Endometrial microvascular endothelial cells (primary cell): ENCODE measurements around the gene EPB41L2. TPM values are rescaled to one million over a fixed set of nuclear protein-coding genes. Genes with fewer than 3 reads are reported as not detected.
"Not testable (repeated sequence)": the region's sequence is repeated elsewhere in the genome, so short reads cannot be mapped to it uniquely, and the experiment has no call there.

Source experiments
- in situ Hi-C: cut with HindIII; loops from 2 replicates; pipeline ENCODE4 v1.10.0; 2017; ENCODE audit warnings: low sequenced_read_pairs, low pct_unique_long_range_greater_than_20kb; ENCODE audit errors: inconsistent ontology term
- total RNA-seq: library from RNA; depleted of rRNA; stranded (reverse); fragments of >200 nt; gene quantifications from one replicate; pipeline ENCODE4 v1.2.3, GENCODE V29; 2015; ENCODE audit errors: inconsistent ontology term

EPB41L2 gene
- total RNA-seq, 1 donor from 2014 or later, result 50.5 TPM

DNA sequence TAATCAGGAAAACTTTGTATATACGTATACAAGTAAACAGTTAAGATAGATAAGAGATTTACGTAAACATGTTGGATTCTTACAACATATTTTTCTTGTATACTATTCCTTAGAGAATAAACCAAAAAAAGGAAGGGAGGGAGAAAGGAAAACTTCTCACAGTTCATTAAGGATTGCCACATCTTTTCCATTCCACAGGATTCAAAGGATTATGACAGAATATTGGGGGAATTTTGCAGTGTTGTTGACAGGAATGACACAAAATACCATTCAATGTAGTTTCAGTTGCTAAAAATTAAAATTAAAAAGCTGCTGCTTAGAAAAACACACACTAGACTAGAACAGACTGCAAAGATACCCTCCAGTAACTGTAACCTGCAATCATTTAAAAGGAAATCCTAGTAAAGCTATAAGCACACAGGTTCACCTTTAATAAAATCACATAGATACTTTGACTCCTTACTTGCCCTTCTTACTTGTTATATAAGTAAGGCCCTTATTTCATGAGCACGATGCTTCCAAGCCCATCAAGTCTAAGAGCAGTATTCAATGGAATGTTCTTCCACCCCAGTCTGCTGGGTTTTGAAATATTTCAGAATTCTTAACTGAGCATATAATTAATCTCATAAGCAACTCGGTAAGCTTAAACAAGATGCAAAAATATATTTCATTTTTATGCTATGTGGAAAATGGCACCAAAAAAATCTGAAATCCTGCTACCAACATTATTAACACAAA lies 128.0 kb downstream of the EPB41L2 start:
- in situ Hi-C loops, result no loop called here

DNA sequence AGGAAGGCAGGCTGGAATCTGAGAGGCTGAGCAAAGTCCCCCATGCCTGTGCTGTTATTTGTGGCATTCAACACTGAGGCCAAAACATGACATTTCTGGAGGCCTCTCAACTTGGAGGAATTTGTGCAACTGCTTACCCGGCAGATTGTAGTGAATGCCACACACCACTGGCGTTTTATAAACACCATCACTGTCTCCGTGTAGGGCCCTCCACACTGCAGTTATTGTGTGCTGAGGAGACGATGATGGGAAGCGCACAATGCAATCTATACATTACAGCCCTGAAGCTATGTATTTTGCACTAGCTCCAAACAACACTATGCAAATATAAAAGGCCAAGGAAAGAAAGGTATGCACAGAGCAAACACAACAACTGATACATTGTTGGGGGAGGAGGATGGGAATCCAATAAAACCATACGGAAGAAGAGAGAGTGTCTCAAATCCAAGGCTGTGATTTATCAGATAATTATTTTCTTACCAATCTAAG lies 129.3 kb downstream of the EPB41L2 start:
- in situ Hi-C loops, result no loop called here

DNA sequence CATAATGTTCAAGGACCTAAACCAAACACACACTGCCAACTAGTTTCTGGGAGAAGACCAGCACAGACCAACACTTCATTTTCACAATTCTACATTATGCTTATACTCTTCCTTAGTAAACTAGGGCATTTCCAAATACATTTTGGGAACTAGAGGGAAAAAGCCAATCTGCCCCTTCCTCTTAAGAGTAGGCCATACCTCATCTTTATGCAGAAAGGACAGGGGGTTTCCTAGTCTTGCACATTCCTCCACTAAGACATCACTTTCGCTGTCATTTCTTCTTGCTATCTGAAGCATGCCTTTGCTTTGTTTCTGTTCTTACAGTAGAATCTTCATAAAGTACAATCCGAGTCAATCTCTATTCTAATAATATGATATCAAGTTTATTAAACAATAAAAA lies 130.1 kb downstream of the EPB41L2 start:
- in situ Hi-C loops, result no loop called here

DNA sequence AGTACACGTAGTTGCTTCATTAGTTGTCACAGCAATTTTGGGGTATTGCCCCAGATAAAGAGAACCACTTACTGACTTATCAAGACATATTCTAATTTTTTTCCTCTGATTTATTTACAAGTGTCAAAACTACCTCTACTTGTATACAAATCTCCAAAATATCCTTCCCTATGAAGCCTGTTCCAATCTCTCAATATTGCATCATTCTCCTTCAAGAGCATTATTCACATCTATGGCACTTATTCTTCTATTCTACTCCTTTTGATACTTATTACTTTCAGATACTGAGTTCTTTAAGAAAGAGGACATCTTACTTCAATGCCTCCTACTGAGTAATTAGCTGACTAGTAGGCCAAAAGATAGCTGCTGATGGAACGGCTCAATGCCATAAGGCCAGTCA lies 130.6 kb downstream of the EPB41L2 start:
- in situ Hi-C loops, result no loop called here

DNA sequence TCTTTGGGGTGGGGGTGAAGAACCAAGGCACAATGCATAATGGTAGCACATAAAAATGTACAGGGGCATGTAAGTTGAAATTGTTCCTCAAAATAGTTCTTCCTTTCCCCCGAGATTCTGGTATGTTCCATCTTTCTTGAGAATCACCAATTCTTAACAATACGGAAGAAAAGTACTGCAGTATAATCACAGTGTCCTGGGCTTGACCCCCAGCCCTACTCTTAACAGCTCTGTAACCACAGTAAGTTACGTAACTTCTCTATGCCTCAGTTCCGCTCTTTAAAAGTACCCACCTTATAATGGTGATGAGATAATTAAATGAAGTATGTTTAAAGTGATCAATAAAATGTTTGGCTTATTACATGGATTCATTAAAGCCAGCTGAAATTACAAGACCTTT lies 131.4 kb downstream of the EPB41L2 start:
- in situ Hi-C loops, result no loop called here

DNA sequence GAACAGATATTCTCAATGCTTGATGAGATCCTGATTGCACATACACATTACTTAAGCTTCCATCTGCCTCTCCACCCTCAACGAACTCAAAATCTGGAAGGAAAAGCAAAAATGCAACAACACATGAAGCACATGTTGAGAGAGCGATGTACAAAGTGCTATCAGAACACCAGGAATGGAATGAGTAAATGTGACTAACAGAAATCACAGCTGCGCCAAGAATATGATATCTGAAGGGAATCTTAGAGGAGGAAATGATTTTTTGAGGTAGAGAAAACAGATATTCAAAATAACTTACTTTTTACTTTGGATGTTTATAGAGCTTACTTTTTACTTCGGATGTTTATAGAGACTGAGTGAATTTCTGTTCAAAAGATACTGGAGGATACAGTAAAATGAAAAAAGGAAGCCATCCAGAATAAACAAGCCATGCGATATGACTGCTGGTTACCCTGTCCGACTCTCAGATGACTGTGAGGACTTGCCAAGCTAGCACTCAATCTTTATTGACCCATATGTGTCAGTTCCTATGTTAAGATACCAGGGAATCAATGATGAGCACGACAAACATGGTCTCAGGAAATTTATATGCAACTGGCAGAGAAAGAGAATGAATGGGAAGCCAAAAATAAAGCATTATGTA lies 133.9 kb downstream of the EPB41L2 start:
- in situ Hi-C loops, result no loop called here

DNA sequence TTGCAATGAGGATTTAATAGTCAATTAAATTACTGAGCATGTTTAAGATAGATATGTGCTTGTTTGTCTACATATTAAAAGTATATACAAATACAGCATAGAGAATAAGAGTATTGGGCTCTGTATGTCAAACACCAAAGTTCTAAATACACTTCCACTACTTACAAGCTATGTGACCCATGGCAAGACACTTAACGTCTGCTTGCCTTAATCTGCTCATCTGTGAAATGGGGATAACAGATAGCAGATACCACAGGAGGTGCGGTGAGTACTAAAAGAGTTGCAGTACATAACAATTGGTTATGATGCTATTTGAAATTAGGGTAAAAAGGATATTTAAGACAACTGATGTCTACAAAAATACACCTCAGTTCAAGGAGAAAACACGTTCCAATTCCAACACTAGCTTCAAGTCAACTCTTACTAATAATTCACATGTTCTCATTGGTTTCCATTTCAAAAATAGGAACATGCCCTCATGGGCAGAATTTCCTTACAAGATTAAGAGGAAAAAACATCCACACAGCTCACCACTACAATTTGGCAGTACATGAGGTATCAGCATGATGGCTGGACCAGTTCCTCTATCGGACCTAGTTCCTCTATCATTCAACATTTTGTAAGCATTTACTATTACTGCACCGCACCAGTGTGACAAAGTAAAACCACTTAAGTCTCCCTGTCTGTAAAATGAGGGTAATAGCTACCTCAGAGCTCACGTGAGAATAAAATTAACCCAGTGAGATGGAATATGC lies 134.7 kb downstream of the EPB41L2 start:
- in situ Hi-C loops, result no loop called here

DNA sequence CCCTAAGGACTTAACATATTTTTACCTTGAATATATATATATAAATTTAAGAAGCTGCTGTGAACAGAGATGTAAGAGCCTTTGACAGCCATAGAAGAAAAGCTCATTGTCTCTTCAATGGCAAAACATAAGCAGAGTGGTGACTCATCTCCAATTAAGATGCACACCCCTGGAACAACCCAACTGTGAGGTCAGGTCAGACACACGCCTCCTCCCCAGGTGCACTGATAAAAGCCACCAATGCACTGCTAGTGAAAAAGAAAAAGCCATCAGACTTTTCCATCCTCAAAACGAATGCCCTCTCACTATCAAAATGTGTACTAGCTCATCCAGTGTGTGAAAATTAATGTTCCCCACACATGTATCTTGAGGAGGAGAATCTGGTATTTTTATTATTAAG lies 135.7 kb downstream of the EPB41L2 start:
- in situ Hi-C loops, result no loop called here

DNA sequence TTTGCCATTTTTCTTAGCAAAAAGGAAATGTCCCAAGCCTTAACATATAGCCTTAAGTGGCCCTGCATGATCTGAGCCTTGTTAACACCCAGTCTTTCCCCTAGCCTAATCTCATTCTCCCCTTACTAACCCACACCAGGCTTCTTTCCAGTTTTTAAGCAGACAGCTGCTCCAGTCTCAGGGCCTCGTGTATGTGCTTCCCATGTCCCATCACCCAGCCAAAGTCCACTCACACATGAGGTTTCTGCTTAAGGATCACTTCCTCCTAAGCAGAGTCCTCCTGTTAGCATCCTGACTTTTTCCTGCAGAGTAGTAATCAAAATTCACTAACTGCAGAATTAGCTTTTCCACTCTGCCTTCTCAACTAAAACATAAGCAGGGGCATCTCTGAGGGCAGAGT lies 139.7 kb downstream of the EPB41L2 start:
- in situ Hi-C loops, result no loop called here

DNA sequence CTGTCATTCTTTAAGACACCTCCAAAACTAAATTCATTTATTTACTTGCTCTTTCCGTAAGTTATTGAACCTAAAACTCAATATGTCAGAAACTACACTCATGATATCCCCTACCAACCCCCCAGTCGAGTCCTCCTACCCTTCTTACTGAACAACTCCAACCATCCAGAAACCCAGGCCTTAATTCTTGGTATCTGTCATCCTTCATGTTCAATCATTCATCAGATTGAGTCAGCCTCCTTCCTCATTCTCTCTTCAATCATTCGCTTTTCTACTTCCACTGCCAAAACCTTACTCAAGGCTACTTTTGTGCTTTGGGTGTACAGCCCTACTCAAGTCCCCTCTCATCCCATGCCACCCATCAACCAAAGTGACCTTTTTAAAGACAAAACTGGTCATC lies 140.1 kb downstream of the EPB41L2 start:
- in situ Hi-C loops, result no loop called here

DNA sequence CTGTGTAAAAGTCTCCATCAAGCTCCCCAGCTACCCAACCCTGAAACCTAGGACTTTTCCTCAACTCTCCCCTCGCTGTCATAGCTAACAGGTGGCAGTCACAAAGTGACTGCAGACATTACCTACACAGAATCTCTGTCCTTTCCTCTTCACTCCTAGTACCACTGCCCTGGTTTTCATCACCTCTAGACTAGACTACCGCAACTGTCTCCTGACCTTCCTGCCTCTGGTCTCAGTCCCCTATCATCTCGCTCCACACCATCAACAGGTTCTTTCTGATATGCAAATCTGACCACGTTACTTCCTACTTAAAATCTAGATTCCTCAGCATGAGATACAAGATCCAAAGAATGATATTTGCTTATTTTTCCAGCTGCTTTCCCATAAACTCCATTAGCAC lies 142.1 kb downstream of the EPB41L2 start:
- in situ Hi-C loops, result no loop called here

DNA sequence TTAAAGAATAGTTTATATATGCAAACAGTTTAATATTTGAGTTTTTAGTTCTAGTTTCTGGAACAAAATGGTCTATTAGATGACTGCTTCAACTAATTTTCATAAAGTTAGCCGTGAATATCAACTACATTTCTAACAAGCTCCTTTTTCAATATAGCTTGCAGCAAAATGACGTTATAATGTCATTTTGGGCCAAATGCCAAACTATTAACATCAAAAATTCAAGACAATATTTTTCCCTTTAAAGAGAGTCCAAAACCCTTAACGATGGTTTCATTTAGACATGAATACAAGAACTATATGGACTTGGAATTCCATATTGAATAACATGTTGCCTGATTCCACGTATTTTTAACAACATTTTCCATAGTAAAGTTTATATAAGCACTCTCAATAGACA lies 144.9 kb downstream of the EPB41L2 start:
- in situ Hi-C loops, result no loop called here

DNA sequence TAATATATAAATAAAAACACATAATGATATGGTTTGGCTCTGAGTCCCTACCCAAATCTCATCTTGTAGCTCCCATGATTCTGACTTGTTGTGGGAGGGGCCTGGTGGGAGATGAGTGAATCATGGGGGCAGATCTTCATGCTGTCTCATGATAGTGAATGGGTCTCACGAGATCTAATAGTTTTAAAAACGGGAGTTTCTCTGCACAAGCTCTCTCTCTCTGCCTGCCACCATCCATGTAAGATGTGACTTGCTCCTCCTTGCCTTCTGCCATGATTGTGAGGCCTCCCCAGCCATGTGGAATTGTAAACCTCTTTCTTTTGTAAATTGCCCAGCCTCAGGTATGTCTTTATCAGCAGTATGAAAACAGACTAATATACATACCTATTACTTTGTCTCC lies 147.4 kb downstream of the EPB41L2 start:
- in situ Hi-C loops, result not testable (repeated sequence)

DNA sequence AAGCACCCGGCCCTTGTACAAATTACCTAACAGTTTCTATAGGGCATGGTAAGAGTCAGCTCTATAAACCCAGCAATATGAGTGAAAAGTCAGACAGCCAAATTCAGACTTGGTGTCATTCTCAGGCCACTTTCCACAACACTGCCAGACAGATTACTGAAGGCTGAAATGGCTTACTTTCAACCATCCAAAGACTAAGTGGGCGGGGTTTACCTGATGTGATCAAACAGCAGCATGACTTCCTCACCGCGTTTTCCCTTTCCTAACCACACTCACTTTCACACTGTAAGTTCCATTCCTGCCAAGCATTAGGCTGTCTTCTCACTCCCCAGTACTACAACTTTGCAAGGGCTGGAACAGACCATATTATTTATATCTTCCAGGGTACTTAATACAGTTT lies 149.9 kb downstream of the EPB41L2 start:
- in situ Hi-C loops, result no loop called here

DNA sequence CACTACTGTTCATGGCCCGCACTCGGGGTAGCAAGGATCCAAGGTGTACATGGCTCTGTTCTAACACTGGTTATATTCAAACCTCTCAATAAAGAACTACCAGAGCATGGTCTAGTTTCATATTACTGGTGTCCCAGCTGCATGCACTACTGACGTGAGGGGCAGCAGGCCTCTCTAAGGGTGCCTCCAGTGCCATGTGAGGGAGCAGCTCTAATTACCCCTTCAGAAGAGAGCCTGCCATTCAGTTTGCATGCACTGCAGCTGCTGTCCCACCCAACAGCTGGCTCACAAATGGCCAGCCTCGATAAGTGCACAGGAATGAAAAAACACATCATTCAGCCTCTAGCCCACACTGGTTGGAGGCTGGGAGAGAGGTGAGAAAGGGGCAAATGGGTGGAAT lies 150.6 kb downstream of the EPB41L2 start:
- in situ Hi-C loops, result no loop called here

DNA sequence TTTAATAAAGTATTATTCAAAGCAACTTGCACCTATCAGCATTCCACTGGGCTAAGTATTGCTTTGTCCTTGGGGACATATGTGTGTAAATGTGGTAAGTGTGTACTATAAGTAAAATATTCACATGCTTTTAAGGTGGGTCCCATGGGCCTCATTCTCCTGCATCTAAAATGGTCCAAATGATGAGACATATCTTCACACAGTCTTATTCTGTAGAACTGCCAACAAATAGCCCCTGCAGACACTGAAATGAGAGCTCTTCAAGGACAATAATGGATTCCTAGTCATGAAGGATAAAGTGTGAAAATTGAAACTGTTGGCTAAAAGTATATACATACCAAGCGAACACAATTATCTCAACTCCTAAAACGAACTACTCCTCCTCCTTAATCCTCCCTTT lies 154.1 kb downstream of the EPB41L2 start:
- in situ Hi-C loops, result no loop called here

DNA sequence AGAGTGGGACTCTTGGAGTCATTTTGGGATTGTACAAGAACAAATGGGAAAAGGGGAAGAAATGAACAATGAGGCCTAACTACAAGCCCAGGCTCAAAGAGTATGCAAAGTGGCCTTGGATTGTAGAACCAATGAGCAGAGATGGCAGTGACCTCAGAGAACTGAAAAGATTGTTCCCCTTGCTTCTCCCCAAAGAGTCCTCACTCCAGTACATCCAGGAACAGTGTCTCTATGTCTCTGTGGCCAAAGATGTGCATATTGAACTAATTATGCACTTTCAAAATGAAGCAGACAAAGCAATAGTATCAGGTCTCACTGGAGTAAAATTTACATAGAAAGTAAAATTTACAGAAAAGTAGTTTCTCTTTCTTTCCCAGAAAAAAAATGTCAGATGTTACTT lies 154.9 kb downstream of the EPB41L2 start:
- in situ Hi-C loops, result no loop called here

DNA sequence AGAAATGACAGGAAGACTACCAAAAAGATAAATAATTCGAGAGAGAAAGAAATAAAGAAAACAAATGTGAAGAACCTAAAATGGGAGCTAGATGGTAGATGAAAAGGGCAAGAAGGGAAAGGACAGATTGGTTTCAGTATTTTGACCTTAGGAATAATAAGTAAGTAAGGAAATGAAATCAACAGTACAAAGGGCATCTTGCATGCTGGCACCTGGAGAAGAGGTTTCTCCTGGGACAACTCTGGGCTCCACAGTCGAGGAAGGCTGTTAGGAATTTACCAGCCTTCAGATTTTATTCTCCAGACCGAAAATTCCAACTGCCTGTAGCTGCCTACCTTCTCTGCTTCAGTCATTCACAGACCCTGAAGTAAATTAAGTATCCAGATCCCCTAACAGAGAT lies 155.4 kb downstream of the EPB41L2 start:
- in situ Hi-C loops, result no loop called here

DNA sequence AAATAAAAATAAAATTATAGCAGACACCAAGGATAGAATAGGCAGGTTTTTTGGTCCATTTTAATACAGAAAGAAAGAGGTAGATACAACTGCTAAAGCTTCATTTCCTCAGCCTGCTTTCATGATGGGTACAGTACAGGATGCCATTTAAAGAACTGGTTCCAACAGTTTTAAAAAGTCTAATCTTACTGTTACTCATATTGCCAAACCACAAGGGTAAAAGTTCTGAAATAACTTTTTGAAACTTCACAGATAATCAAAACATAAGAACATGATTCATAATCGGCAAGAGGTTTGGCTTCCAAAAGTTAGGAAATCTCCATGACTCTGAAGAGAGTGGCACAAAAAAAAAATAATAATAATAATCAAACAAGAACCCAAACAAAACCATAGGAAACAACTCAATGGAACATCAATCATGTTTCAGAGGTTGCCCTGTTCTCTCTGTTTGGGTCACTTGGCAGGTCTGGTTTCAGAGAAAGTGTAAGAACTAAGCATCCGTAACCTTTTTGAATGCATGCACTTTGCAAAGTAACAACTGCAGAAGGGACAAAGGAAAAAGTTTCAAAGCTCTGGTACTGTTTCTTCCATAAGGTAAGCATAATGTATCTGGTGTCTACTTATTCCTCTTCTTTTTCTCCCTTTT lies 156.2 kb downstream of the EPB41L2 start:
- in situ Hi-C loops, result no loop called here
